Kidney capillary endothelial cell (primary cell): ENCODE data around the gene DMAC2.
"Not testable (repeated sequence)": the region's sequence is repeated elsewhere in the genome, so short reads cannot be mapped to it uniquely, and the experiment has no call there.

Experiments
- DNase-seq: peaks from one replicate; pipeline ENCODE4 v3.0.0-alpha.2; 2018; ENCODE audit warnings: low spot score

DMAC2 gene

DNA sequence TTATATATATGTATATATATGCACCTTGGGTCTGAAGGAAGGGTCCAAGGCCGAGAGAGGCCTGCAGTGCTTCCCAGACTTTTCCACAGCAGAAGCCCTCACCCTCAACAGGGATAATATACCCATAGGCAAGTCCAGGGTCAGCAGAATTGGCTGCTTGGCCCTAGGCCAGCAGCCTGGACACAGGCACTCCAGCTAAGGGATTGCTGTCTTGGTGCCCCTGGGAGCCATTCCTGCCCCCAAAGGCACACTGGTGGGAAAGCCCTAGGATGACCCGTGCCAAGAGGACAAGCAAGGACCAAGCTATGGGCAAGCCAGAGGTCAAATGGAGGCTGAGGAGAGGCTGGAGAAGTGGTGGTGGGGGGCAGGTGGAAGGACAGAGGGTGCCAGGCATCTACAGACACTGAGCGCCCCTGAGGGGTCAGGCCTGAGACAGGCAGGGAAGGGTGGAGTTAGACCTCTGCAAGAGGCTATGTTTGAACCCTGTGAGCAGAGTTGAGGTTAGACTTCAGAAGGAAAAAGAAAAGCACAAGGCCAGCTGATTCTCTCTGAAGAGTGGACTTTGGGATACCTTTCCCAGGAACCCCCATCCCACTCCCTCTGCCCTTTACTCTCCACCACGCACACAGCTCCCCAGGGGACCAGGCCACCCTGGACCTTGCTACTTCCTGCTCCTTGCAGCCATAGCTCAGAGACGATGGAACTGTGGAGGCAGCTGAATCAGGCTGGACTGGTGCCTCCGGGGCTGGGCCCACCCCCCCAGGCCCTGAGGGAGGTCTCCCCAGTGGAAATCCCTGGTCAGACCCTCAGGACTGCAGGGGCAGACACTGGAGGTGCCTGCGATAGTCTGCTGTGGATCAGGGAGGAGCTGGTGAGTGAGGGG lies 3.0 kb upstream of the DMAC2 start, which contains the start of gene ERICH4:
ERICH4 (plus strand) TSS at position 684 of the 883 bp plus-strand sequence; CDS start at position 698, 14 bp downstream.
- DNase-seq, result no peak

- DNase-seq, result no peak
Measured at GRCh38 chr19:41441321-41441945, 1.7 kb upstream of the DMAC2 start.

GRCh38 chr19:41437944-41438574 lies 1.7 kb downstream of the DMAC2 start:
- no peak for DNase-seq

DNA sequence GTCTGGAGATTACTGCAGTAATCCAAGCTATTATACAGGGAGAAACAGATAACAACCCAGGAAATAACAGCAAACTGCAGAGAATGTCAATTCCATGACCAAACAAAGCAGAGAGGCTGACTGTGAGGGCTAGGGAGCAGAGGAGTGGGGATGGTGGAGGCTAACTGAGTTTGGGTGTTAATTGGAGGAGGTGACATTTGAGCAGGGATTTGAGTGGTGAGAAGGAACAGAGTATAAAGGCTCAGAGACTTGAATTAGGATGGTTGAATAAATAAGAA lies 3.1 kb downstream of the DMAC2 start:
- no peak for DNase-seq

DNA sequence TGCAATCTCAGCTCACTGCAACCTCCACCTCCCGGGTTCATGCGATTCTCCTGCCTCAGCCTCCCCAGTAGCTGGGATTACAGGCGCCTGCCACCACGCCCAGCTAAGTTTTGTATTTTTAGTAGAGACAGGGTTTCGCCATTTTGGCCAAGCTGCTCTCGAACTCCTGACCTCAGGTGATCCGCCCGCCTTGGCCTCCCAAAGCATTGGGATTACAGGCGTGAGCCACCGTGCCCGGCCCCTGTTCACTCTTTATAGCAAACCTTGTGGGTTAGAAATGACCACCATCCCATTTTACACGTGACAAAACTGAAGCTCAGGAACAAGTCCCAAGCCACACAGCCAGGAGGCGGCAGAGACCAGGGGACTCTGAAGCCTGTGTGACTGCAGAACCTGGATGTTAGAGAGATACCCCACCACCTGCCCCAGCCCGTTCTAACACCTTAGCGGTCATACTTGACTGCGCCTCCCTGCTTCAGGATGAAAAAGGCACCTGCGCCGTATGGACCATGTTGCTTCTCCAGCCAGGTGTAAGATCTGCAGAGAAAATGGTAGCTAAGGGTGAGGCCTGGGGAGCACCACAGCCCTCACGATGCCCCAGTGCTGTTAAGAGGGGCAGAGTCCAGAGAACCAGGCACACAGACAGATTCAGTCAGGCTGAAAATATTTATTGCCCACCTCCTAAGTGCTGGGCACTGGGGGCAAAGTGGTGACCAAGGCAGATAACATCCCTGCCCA lies 3.6 kb downstream of the DMAC2 start:
- DNase-seq, result no peak

- DNase-seq, result not testable (repeated sequence)
Measured at GRCh38 chr19:41435376-41435775, 4.3 kb downstream of the DMAC2 start.

GRCh38 chr19:41434450-41434849 lies 5.3 kb downstream of the DMAC2 start:
- no peak for DNase-seq

GRCh38 chr19:41433171-41433570 lies 6.5 kb downstream of the DMAC2 start:
- no peak for DNase-seq

DNA sequence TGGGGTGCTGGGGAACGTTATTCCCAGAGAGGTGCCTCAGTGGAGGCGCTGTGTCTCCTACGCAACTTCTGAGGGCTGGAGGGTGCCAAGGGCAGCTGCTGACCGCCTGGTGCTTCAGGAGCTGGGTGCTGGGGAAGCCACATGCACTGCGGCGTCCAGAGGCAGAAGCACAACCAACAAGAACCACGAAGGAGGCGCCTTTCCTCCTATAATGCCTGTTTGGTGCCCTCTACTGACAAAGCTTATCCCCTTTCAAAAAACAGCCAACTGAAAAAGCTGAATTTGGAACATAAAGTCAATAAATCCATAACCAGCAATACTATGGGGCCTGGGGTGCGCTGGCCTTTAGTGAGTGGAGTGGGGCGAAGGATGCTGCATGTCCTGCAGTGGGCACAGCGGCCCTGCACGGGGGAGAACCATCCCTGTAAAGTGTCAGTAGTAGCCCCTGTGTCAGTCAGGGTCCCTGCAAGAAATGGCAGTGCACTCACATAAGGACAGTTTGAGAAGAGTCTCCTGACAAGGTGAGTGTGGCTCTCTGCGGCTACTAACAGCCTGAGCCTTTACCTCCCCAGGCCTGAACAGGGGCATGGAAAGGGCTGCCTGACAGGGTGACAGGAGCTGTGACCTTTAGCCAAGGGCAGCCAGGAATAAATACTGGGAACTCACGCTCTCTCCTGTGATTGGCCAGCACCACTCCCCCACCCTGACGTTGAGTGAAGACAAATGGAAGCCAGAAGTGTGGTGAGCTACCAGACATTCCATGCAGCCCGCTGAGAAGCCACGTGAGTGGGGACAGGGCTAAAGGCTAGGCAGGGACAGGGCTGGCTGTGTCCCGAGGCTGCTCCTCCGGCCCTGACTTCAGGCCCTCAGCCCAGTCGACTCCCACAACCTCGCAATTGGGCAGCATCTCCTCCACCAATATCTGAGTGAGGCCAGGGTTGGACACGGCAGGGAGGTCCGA lies 8.0 kb downstream of the DMAC2 start:
- no peak for DNase-seq

GRCh38 chr19:41430922-41431321 lies 8.8 kb downstream of the DMAC2 start:
- no peak for DNase-seq

- DNase-seq, result no peak
Measured at GRCh38 chr19:41428481-41428859, 11.2 kb downstream of the DMAC2 start.

- no peak for DNase-seq
Measured at GRCh38 chr19:41427647-41428480, 11.8 kb downstream of the DMAC2 start.

GRCh38 chr19:41426952-41427646 lies 12.6 kb downstream of the DMAC2 start, which contains the start of gene B3GNT8:
Gene B3GNT8 (minus strand): TSS chr19:41427374. CDS start chr19:41426778, 596 bp downstream.
- no peak for DNase-seq

DNA sequence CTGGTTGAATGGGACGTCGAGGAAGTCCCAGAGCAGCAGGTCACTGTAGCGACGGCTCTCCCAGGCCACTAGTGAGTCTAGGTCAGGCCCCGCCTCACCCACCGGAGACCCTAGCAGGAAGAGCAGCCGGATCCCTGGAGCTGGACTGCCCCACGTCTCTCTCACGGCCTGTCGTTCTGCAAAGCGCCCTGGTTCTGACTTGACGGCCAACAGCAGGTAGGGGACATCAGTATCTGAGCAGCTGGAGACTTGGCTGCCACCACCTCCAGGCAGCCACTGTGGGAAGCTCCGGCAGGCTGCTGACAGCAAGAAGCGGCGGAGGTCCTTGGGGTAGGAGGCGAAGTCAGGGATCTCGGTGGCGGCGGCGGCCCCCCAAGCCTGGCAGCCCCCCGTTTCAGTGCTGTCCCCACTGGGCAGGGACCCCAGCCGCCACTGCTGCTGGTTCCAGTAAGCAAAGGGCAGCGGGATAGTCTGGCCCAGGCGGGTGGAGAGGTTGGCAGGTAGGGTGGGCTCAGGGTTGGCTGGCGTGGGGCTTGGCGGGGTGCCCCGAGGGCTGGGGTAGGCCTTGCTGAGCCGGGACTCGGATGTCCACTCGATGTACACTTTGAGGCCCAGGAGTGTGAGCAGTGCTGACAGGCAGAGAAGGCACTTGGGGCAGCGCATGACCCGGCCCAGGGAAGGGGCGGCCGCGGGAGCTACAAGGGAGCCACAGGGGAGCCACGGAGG lies 13.4 kb downstream of the DMAC2 start:
- no peak for DNase-seq

- DNase-seq, result no peak
Measured at GRCh38 chr19:41425174-41426115, 14.3 kb downstream of the DMAC2 start.

DNA sequence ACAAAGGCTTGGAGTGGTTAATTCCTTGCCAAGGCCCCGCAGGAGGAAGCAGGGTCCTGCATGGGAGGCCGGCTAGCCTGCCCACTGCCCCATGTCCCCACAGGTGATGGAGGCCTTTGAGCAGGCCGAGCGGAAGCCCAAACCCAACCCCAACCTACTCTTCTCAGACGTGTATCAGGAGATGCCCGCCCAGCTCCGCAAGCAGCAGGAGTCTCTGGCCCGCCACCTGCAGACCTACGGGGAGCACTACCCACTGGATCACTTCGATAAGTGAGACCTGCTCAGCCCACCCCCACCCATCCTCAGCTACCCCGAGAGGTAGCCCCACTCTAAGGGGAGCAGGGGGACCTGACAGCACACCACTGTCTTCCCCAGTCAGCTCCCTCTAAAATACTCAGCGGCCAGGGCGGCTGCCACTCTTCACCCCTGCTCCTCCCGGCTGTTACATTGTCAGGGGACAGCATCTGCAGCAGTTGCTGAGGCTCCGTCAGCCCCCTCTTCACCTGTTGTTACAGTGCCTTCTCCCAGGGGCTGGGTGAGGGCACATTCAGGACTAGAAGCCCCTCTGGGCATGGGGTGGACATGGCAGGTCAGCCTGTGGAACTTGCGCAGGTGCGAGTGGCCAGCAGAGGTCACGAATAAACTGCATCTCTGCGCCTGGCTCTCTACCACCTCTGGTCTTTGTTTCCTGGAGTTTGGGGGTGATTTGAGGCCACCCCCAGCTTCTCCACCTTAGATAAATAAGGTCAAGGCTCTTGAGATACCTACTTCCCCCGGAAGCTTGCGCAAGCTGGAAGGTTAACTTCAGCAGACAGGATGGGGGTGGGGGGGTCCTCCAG lies 15.2 kb downstream of the DMAC2 start:
- no peak for DNase-seq

- DNase-seq, result no peak
Measured at GRCh38 chr19:41422955-41423354, 16.8 kb downstream of the DMAC2 start.
